ENCODE measurements around the gene OR2F2. TPM values are rescaled to one million over a fixed set of nuclear protein-coding genes. Genes with fewer than 3 reads are reported as not detected.

The OR2F2 gene, protein sequence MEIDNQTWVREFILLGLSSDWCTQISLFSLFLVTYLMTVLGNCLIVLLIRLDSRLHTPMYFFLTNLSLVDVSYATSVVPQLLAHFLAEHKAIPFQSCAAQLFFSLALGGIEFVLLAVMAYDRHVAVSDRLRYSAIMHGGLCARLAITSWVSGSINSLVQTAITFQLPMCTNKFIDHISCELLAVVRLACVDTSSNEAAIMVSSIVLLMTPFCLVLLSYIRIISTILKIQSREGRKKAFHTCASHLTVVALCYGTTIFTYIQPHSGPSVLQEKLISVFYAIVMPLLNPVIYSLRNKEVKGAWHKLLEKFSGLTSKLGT
- total RNA-seq: not detected in 2 replicates

DNA sequence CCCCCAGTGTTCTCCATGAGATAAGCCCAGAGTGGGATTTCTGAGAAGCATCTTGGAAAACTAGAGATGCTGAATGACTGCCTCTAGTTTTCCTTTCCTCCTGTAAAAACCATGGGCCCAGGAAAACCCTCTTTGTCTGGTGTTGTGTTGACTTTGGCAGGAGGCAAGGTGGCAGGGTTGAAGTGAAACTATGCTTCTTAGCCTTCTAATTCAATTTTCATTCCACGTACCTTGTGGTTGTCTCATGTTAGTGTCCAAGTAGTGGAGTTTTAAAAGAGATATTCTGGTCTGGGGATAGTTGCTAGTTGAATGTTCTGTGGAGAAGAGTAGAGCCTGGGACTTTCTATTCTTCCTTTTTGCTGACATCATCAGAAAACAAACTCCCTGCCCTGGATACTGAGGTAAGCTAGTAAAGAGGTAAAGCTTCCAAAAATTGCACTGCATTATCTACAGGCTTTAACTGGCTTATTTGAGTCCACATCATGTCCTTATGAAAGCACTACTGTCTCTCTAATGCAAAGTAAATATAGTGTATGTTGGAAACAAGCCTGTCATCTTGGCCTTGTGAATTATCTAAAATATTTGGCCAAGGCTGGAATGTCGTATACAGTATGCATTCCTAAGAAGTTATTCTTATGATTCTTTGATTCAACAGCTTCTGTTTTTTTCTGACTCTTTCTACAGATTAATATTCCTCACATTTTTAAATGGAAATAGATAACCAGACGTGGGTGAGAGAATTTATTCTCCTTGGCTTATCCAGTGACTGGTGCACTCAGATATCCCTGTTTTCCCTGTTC lies at the start of gene OR2F2:
Gene OR2F2 (plus strand): TSS at position 708 of the 800 bp plus-strand sequence. CDS start 0 bp downstream, at position 708.

DNA sequence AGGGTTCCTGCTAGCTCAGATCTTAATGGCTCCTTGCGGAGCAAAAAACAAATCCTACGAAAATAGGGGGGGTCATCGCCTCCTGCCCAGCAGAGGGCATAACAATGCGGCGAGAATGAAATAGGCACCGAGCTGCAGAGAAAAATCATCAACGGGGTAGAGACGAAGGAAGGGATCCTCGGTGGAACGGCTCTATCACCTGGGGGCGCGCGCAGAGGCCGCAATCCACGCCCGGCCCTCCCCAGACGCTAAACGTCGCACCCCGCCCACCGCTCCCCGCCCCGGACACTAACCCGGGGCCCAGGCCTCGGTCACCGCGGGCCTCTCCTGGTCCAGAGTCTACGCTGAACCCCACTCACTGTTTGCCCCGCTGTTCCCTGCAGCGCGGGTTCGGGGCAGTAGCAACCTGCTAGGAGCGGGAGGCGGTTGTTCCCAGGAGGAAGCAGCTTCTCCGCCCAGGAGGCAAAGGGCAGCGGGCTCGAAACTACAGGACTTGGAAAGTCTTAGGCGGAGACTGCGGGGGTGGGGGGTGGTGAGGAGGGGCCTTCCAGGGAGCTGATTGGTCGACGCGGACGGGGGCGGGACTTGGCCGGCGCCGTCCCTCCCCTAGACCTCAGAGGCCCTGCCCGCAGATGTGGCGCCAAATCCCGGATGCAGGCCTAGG lies 33.2 kb upstream of the OR2F2 start, which contains the start of gene TCAF1:
Gene TCAF1 (minus strand): TSS at position 509 of the 664 bp plus-strand sequence. CDS start 25,568 bp downstream, outside the sequence.

DNA sequence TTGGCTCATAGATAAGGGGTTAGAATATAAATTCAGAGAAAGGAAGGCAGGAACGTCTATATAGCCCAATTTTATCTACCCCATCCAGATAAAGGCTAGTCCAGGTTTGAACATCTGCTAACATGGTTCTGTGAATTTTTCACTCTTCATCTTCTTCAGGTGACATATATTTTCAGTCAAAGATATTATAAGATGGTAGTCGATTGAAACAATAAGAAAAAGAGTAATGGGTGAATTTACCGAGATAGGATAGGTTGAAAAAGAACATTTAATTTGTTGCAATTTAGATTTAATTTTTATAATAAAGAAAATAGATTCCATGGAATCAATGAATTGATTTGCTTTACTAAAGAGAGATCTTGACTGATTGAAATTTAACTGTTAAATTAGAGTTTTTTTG lies 19.5 kb downstream of the OR2F2 start, which contains the start of gene OR2F1:
Gene OR2F1 (plus strand): TSS at position 301 of the 400 bp plus-strand sequence. CDS start 5,127 bp downstream, outside the sequence.

Other genes starting within 250 kb of the OR2F2 start
- gene CTAGE6, start 177.5 kb upstream of the OR2F2 start, total RNA-seq: 0.07 TPM in 1 of 2 replicates, not detected in the other
- gene TCAF1, start 33.1 kb upstream of the OR2F2 start, total RNA-seq: 29.7 and 32.7 TPM in 2 replicates
- not detected in 2 replicates for gene OR2F1, start 19.6 kb downstream of the OR2F2 start, total RNA-seq
- not detected in 2 replicates for gene OR6B1, start 65.1 kb downstream of the OR2F2 start, total RNA-seq
- gene OR2A5, start 113.7 kb downstream of the OR2F2 start, total RNA-seq: not detected in 2 replicates
- not detected in 2 replicates for gene OR2A25, start 134.6 kb downstream of the OR2F2 start, total RNA-seq
- gene OR2A12, start 151.0 kb downstream of the OR2F2 start, total RNA-seq: not detected in 2 replicates
- not detected in 2 replicates for gene OR2A2, start 174.3 kb downstream of the OR2F2 start, total RNA-seq
- not detected in 2 replicates for gene OR2A14, start 187.9 kb downstream of the OR2F2 start, total RNA-seq
- 1.4 and 1.5 TPM in 2 replicates for gene CTAGE4, start 248.2 kb downstream of the OR2F2 start, total RNA-seq

All from airway epithelial cell (primary cell).